GM23248 (cell line): Measurements from ENCODE around the gene ZNF148.

Experiments
- EZH2 ChIP-seq: fragments of 200-600 bp; sonication (generic); IDR thresholded peaks from 2 replicates; pipeline ENCODE4 v1.6.1; 2018; ENCODE audit warnings: antibody characterized with exemption, mild to moderate bottlenecking; ENCODE audit not compliant: insufficient read depth, poor library complexity, severe bottlenecking
- EZH2phosphoT487 ChIP-seq: fragments of 200-600 bp; sonication (generic); IDR thresholded peaks from 2 replicates; pipeline ENCODE4 v1.6.1; 2018; ENCODE audit warnings: antibody characterized with exemption, moderate library complexity, mild to moderate bottlenecking, low read depth; ENCODE audit not compliant: insufficient read depth

DNA sequence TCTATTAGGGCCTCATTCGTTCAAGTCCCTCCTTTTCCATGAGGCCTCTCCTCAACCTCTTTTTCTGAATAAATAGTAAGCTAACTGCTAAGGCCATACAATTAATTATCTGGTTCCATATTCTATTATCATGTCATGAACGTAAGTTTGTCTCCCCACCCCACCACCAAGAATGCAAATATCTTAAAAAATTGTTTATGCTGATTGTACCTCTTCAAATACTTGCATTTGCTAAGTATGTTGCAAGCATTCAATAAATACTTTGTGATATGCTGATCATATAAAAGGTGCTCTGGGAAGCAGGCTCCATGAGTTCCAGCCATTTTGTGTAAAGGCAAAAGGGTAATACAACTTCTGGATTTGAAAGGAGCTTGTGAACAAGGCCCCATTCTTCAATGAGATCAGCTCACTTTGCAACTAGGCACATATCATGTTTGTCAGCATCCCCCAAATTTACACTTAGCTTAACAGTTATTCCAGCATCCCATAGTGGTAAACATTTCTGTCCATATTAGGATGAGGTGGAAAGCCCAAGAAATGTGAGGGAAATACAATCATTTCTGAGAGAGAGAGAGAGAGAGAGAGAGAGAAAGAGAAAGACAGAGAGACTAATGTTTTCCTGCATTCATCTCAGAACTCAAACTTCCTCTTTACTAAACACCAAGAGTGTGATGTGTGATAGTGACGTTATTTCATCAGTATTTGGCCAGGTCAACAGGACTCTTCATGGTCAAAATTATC is 195.8 kb downstream of the ZNF148 start:
- TF ChIP-seq EZH2 (no peak), EZH2phosphoT487 (no peak)
